Chondrocyte (in vitro differentiated cells): ENCODE data around the gene A2M. TPM values are rescaled to one million over a fixed set of nuclear protein-coding genes. Genes with fewer than 3 reads are reported as not detected.
A peak's percentile ranks its signal among the peaks of the same experiment; 100 is the strongest.

ENCODE experiments used
- DNase-seq: peaks from one replicate; pipeline ENCODE4 v3.0.0; 2021; ENCODE audit warnings: mixed read lengths, low spot score
- H3K27ac Mint-ChIP-seq: one replicate; pipeline ENCODE4 v1.8.0; 2021; ENCODE audit warnings: mild to moderate bottlenecking, moderate library complexity, mixed read lengths; ENCODE audit not compliant: unreplicated experiment
- H3K27me3 Mint-ChIP-seq: 2 replicates; pipeline ENCODE4 v1.8.0; 2021; ENCODE audit warnings: low read depth, mixed read lengths
- H3K36me3 Mint-ChIP-seq: 2 replicates; pipeline ENCODE4 v1.8.0; 2021; ENCODE audit warnings: low read depth, mixed read lengths
- H3K4me1 Mint-ChIP-seq: 2 replicates; pipeline ENCODE4 v1.8.0; 2021; ENCODE audit warnings: low read depth, mild to moderate bottlenecking, mixed read lengths
- H3K4me3 Mint-ChIP-seq: one replicate; pipeline ENCODE4 v1.8.0; 2021; ENCODE audit warnings: mild to moderate bottlenecking, moderate library complexity, mixed read lengths; ENCODE audit not compliant: unreplicated experiment
- H3K9me3 Mint-ChIP-seq: 2 replicates; pipeline ENCODE4 v1.8.0; 2021; ENCODE audit warnings: low read depth, mixed read lengths
- long read RNA-seq: library from polyadenylated mRNA; stranded (forward); transcript quantifications from one replicate; pipeline ENCODE4 v2.0.0, GENCODE V29; 2021
- total RNA-seq: library from RNA; stranded (reverse); gene quantifications from 3 replicates; pipeline ENCODE4 v1.2.1, GENCODE V29; 2021
- TF ChIP-seq, protein P1 (sequence below): fragments of 200-600 bp; sonication (generic); IDR thresholded peaks from 2 replicates; pipeline ENCODE4 v1.5.0; 2021; ENCODE audit warnings: antibody characterized with exemption, mild to moderate bottlenecking, moderate library complexity

Gene A2M
- total RNA-seq = 8.5 to 40.8 TPM (median 33.9 TPM) in 3 replicates
- long read RNA-seq, full-length matches to known transcripts = 72 of 111 reads
- long read RNA-seq, partial matches to known transcripts = 33 of 111 reads
- long read RNA-seq, other reads (novel, unspliced or antisense) = 6 of 111 reads

- Mint-ChIP-seq H3K27me3 (no peaks in the 10 kb centered on the region), H3K27ac (no peak within 1 kb of the TSS), H3K4me3 (peak within 1 kb of the TSS; percentile 63), H3K4me1 (peaks cover 17% of the 10 kb centered on the region), H3K9me3 (no peaks in the 10 kb centered on the region), H3K36me3 (no peaks in the 10 kb centered on the region)
- TF ChIP-seq, protein P1, sequence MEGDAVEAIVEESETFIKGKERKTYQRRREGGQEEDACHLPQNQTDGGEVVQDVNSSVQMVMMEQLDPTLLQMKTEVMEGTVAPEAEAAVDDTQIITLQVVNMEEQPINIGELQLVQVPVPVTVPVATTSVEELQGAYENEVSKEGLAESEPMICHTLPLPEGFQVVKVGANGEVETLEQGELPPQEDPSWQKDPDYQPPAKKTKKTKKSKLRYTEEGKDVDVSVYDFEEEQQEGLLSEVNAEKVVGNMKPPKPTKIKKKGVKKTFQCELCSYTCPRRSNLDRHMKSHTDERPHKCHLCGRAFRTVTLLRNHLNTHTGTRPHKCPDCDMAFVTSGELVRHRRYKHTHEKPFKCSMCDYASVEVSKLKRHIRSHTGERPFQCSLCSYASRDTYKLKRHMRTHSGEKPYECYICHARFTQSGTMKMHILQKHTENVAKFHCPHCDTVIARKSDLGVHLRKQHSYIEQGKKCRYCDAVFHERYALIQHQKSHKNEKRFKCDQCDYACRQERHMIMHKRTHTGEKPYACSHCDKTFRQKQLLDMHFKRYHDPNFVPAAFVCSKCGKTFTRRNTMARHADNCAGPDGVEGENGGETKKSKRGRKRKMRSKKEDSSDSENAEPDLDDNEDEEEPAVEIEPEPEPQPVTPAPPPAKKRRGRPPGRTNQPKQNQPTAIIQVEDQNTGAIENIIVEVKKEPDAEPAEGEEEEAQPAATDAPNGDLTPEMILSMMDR = no peak
- no peak for DNase-seq
These were observed at the start of gene A2M for GRCh38 chr12:9115731-9116559. TSS of gene A2M (minus strand) at chr12:9115919. CDS start at chr12:9115849, 70 bp downstream.

- no peak for DNase-seq
- TF ChIP-seq, protein P1 = no peak
- Mint-ChIP-seq H3K9me3 (no peaks in the 10 kb centered on the region), H3K27me3 (peaks cover 4% of the 10 kb centered on the region), H3K4me3 (no peak overlapping the region), H3K36me3 (no peaks in the 10 kb centered on the region), H3K27ac (no peak overlapping the region), H3K4me1 (no peaks in the 10 kb centered on the region)
These were observed 47.7 kb upstream of the A2M start for GRCh38 chr12:9163392-9163791.

DNA sequence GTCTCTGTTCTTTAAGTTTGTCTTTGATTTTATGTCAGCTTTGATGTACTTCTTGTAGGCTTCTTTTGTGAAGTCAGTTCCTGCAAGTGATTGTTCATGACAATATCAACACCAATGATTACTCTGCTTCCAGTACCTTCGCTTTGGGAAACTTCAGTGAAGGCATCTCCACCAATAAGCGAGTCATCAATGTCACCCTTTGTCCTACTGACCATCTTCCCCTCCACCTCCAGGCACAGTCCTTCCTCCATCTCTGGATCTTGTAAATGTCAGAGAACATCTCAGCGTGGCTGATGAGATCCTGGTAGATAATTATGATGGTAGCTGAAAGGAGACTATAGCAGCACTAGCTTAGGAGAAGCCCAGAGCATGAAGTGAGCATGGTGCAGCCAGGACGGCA, 40.4 kb upstream of the A2M start:
- TF ChIP-seq, protein P1 = no peak
- no peaks in the 10 kb centered on the region for H3K9me3 Mint-ChIP-seq
- no peaks in the 10 kb centered on the region for H3K36me3 Mint-ChIP-seq
- no peak for DNase-seq
- H3K4me1 Mint-ChIP-seq = no peaks in the 10 kb centered on the region
- H3K27me3 Mint-ChIP-seq = peaks cover 3% of the 10 kb centered on the region
- no peak overlapping the region for H3K27ac Mint-ChIP-seq
- no peak overlapping the region for H3K4me3 Mint-ChIP-seq

GRCh38 chr12:9149372-9149771, 33.7 kb upstream of the A2M start:
- no peak overlapping the region for H3K4me3 Mint-ChIP-seq

DNA sequence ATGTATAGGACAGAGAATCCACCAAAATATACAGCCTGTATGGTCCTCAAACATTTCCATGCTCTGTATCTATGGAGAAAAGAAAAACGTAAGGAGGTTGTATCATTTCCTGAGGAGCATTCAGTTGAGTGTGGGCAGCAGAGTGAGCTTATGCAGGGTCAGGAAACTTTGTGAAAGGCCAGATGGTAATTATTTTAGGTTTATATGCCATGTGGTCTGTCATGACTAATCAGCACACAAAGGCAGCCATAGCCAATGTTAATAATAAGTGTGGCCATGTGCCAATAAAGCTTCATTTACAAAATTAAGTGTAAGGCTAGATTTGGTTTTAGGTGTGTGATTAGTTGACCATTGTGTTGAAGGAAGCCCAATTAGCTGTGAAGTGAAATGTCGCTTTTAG, 33.2 kb upstream of the A2M start:
- H3K27me3 Mint-ChIP-seq = peaks cover 5% of the 10 kb centered on the region
- no peak overlapping the region for H3K27ac Mint-ChIP-seq
- no peaks in the 10 kb centered on the region for H3K36me3 Mint-ChIP-seq
- DNase-seq = no peak
- H3K4me3 Mint-ChIP-seq = no peak overlapping the region
- H3K9me3 Mint-ChIP-seq = peaks cover 17% of the 10 kb centered on the region
- TF ChIP-seq, protein P1 = no peak
- H3K4me1 Mint-ChIP-seq = no peaks in the 10 kb centered on the region

More at GRCh38 chr12:9149372-9149771, 33.7 kb upstream of the A2M start:
- no peaks in the 10 kb centered on the region for H3K36me3 Mint-ChIP-seq
- H3K4me1 Mint-ChIP-seq = no peaks in the 10 kb centered on the region
- TF ChIP-seq, protein P1 = no peak
- H3K27me3 Mint-ChIP-seq = peaks cover 5% of the 10 kb centered on the region
- no peak overlapping the region for H3K27ac Mint-ChIP-seq
- peaks cover 12% of the 10 kb centered on the region for H3K9me3 Mint-ChIP-seq
- DNase-seq = no peak
